Thoracic aorta (tissue), 2 donors: ENCODE measurements around the gene BACH2. TPM values are rescaled to one million over a fixed set of nuclear protein-coding genes. Genes with fewer than 3 reads are reported as not detected.

Experiments
- ATAC-seq: fragments of 150-250 bp; one replicate; pipeline ENCODE4 v1.8.0; 2017; ENCODE audit warnings: low read depth; ENCODE audit not compliant: insufficient number of reproducible peaks, low FRiP score
- DNase-seq: peaks from one replicate; pipeline ENCODE4 v3.0.0-alpha.2; 2020; ENCODE audit warnings: low spot score
- H3K27ac ChIP-seq, 2 donors: fragments of 200-600 bp; sonication (generic); 1 replicate in 1 of 2; 2 replicates in 1 of 2; pipeline ENCODE4 v1.5.1; 2016; ENCODE audit warnings: mild to moderate bottlenecking in 2 of 2, moderate library complexity in 2 of 2
- H3K27me3 ChIP-seq: fragments of 200-600 bp; sonication (generic); replicated peaks from 2 replicates; pipeline ENCODE4 v1.6.0; 2016; ENCODE audit warnings: mild to moderate bottlenecking; ENCODE audit not compliant: insufficient read depth
- H3K36me3 ChIP-seq: fragments of 200-600 bp; sonication (generic); one replicate; pipeline ENCODE4 v1.5.1; 2016
- H3K4me1 ChIP-seq, 2 donors: fragments of 200-600 bp; sonication (generic); 1 replicate in 1 of 2; 2 replicates in 1 of 2; pipeline versions ENCODE4 v1.5.1 to v1.6.0; 2016; ENCODE audit warnings: low read depth in 2 of 2, mild to moderate bottlenecking in 1 of 2; ENCODE audit not compliant: control insufficient read depth in 1 of 2
- H3K4me3 ChIP-seq: fragments of 200-600 bp; sonication (generic); 2 replicates; pipeline ENCODE4 v1.5.1; 2016; ENCODE audit warnings: mild to moderate bottlenecking
- H3K9me3 ChIP-seq: fragments of 200-600 bp; sonication (generic); 2 replicates; pipeline ENCODE4 v1.5.1; 2016
- total RNA-seq, 2 donors: library from RNA; depleted of rRNA; stranded (reverse); fragments of >200 nt; gene quantifications; one replicate each; pipeline versions ENCODE4 v1.1.0 to v1.2.3, GENCODE V29; 2016
- TF ChIP-seq, protein P1 (sequence below): fragments of 200-600 bp; sonication (generic); IDR thresholded peaks from one replicate; pipeline ENCODE4 v1.5.1; 2019; ENCODE audit warnings: antibody characterized with exemption

The BACH2 gene
- total RNA-seq, 2 donors from 2014 or later: 6.1 to 17.8 TPM

DNA sequence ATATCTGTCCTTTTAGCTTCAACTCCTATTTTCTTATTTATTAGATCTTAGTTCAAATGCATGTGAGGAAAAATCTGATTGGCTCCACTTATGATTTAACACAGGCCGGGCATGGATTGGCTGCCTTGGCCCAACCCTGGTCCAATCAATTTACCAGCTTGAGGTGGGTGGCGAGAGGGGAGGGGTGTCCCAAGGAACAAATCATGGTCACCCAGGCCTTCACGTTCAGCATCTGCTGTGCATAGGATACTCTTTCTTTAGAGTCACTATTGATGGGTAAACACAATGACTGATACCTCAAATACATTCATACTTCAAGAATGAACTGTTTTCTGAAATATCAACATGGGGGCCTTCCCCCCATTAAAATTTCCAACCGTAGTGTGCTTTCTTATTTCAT, 14.9 kb upstream of the BACH2 start:
- H3K27me3 ChIP-seq: no peaks in the 10 kb centered on the region
- ATAC-seq: no peak
- H3K9me3 ChIP-seq: no peaks in the 10 kb centered on the region
- no peak for DNase-seq
- no peaks in the 10 kb centered on the region for H3K4me1 ChIP-seq
- H3K4me3 ChIP-seq: no peak overlapping the region
- no peak overlapping the region for H3K27ac ChIP-seq
- H3K36me3 ChIP-seq: no peaks in the 10 kb centered on the region
- TF ChIP-seq, protein P1, sequence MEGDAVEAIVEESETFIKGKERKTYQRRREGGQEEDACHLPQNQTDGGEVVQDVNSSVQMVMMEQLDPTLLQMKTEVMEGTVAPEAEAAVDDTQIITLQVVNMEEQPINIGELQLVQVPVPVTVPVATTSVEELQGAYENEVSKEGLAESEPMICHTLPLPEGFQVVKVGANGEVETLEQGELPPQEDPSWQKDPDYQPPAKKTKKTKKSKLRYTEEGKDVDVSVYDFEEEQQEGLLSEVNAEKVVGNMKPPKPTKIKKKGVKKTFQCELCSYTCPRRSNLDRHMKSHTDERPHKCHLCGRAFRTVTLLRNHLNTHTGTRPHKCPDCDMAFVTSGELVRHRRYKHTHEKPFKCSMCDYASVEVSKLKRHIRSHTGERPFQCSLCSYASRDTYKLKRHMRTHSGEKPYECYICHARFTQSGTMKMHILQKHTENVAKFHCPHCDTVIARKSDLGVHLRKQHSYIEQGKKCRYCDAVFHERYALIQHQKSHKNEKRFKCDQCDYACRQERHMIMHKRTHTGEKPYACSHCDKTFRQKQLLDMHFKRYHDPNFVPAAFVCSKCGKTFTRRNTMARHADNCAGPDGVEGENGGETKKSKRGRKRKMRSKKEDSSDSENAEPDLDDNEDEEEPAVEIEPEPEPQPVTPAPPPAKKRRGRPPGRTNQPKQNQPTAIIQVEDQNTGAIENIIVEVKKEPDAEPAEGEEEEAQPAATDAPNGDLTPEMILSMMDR: no peak

DNA sequence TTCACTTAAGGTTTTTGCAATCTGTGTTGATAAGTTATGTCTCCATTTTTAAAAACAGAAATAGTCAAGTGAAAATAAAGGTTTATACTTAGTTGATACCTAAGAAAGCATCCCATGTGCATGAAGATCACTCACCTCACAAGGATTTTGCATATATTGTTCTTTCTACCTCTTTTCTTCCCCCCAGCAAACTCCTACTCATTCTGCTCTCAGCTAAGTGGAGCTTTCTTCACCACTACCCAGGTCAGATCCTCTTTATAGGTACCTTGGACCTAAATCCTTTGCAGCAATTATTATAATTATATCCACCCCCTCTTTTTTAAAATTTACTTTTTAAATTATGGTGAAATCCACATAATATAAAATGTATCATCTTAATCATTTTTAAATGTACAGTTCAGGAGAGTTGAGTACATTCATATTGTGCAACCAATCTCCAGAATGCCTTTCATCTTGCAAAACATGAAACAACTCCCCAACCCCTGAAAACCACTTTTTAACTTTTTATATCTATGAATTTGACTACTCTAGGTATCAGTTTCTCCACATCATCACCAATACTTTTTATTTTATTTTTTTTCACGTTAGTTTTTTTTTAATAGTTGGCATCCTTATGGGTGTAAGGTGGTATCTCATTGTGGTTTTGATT, 9.3 kb upstream of the BACH2 start:
- ATAC-seq (no peak), DNase-seq (no peak)
- TF ChIP-seq, protein P1: no peak
- Histone ChIP-seq H3K27ac (no peak overlapping the region), H3K36me3 (no peaks in the 10 kb centered on the region), H3K4me3 (no peak overlapping the region), H3K9me3 (no peaks in the 10 kb centered on the region), H3K4me1 (no peaks in the 10 kb centered on the region), H3K27me3 (no peaks in the 10 kb centered on the region)

DNA sequence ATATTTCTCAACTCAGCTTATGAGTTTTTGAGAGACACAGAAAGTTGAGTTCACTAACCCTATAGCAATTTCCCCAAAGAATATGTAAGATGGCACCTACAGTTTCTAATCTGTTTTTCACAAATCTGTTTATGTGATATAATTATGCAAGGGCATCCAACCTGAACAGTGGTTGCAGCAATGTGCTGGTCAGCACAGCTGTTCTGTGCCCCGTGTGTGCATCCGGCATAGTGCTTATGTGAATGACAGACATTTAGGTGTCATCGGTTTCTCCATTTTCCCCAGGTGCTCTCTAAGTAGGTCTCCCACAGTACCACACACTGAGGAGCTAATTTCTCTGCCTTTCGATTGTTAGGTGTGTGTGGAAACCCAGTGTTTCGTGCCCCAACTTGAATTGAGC, 7.7 kb upstream of the BACH2 start:
- H3K4me3 ChIP-seq: no peak overlapping the region
- no peaks in the 10 kb centered on the region for H3K27me3 ChIP-seq
- H3K9me3 ChIP-seq: no peaks in the 10 kb centered on the region
- ATAC-seq: no peak
- no peaks in the 10 kb centered on the region for H3K36me3 ChIP-seq
- no peaks in the 10 kb centered on the region for H3K4me1 ChIP-seq
- TF ChIP-seq, protein P1: no peak
- no peak overlapping the region for H3K27ac ChIP-seq
- no peak for DNase-seq

DNA sequence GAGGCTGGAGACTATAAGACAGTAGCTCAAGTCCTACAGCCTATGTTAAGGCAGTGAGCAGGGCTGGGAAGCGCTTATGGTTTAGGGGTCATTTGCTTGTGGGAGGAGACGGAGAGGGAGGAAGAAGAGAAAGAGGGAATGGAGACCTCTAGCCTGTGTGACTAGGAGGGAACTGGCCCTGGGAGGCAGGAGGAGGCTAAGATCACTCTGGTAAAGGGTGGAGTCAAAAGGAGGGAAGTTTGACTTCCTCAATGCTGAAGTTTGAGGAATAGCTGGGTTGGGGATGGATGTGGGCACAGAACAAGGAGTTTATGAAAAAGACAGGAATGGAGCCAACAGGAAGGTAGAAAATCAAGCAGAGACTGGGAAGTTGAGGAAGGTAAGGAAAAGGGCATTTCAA, 6.4 kb upstream of the BACH2 start:
- no peak for ATAC-seq
- TF ChIP-seq, protein P1: no peak
- no peak overlapping the region for H3K4me3 ChIP-seq
- H3K27me3 ChIP-seq: no peaks in the 10 kb centered on the region
- no peak for DNase-seq
- H3K9me3 ChIP-seq: no peaks in the 10 kb centered on the region
- no peaks in the 10 kb centered on the region for H3K4me1 ChIP-seq
- no peak overlapping the region for H3K27ac ChIP-seq
- H3K36me3 ChIP-seq: no peaks in the 10 kb centered on the region

DNA sequence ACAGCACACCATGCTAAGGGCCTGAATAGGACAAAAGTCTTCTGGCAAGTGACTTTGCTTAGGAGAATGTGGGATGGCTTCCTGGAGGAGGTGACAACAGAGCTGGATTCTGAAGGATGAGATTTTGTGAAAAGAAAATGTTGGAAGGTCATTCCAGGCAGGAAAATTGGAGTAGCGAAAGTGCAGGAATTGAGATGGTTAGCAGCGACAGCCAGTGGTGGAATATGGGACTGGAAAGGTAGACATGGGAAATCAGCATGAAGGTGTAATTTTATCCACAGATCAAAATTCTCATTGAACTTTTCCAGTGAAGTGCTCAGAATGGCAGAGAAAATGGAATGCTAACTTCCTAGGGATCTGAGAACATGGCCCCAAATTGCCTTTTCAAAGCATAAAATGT, 5.7 kb upstream of the BACH2 start:
- no peaks in the 10 kb centered on the region for H3K27me3 ChIP-seq
- TF ChIP-seq, protein P1: no peak
- H3K4me3 ChIP-seq: no peak overlapping the region

More for the DNA sequence above, 5.7 kb upstream of the BACH2 start:
- DNase-seq (no peak), ATAC-seq (no peak)
- H3K27ac ChIP-seq: no peak overlapping the region
- no peaks in the 10 kb centered on the region for H3K9me3 ChIP-seq
- H3K36me3 ChIP-seq: no peaks in the 10 kb centered on the region
- peaks cover 0 to 3% of the 10 kb centered on the region in 2 donors for H3K4me1 ChIP-seq
